GM23248 (cell line): ENCODE data around the gene PRPF38A. TPM values are rescaled to one million over a fixed set of nuclear protein-coding genes. Genes with fewer than 3 reads are reported as not detected.

Source experiments
- DNase-seq: peaks from one replicate; pipeline ENCODE4 v3.0.0-alpha.2; 2015
- H2AFZ ChIP-seq: fragments of 200-600 bp; sonication (generic); 2 replicates; pipeline ENCODE4 v1.6.1; 2016; ENCODE audit warnings: antibody characterized with exemption
- H3F3A ChIP-seq: fragments of 200-600 bp; sonication (generic); 2 replicates; pipeline ENCODE4 v1.6.1; 2016; ENCODE audit warnings: mild to moderate bottlenecking, antibody characterized with exemption, mixed run types; ENCODE audit not compliant: insufficient read depth
- H3K27ac ChIP-seq: fragments of 200-600 bp; sonication (generic); 2 replicates; pipeline ENCODE4 v1.5.1; 2016; ENCODE audit warnings: mild to moderate bottlenecking
- H3K27me3 ChIP-seq: fragments of 200-600 bp; sonication (generic); replicated peaks from 2 replicates; pipeline ENCODE4 v1.6.1; 2016; ENCODE audit warnings: mild to moderate bottlenecking; ENCODE audit not compliant: insufficient read depth
- H3K36me3 ChIP-seq: fragments of 200-600 bp; sonication (generic); 2 replicates; pipeline ENCODE4 v1.6.1; 2016; ENCODE audit warnings: low read depth, mild to moderate bottlenecking
- H3K4me1 ChIP-seq: fragments of 200-600 bp; sonication (generic); 2 replicates; pipeline ENCODE4 v1.6.1; 2016; ENCODE audit warnings: mild to moderate bottlenecking; ENCODE audit not compliant: insufficient read depth
- H3K4me2 ChIP-seq: fragments of 200-600 bp; sonication (generic); one replicate; pipeline ENCODE4 v1.6.1; 2016; ENCODE audit warnings: mild to moderate bottlenecking; ENCODE audit not compliant: unreplicated experiment
- H3K4me3 ChIP-seq: fragments of 200-600 bp; sonication (generic); 2 replicates; pipeline ENCODE4 v1.5.1; 2016; ENCODE audit warnings: mild to moderate bottlenecking
- H3K79me2 ChIP-seq: fragments of 200-600 bp; sonication (generic); 2 replicates; pipeline ENCODE4 v1.6.1; 2016; ENCODE audit warnings: mild to moderate bottlenecking; ENCODE audit not compliant: insufficient read depth
- H3K9ac ChIP-seq: fragments of 200-600 bp; sonication (generic); 2 replicates; pipeline ENCODE4 v1.6.1; 2016; ENCODE audit warnings: mild to moderate bottlenecking
- H3K9me2 ChIP-seq: fragments of 200-600 bp; sonication (generic); 2 replicates; pipeline ENCODE4 v1.6.1; 2016; ENCODE audit warnings: mixed run types, mild to moderate bottlenecking, moderate library complexity; ENCODE audit not compliant: insufficient read depth
- H3K9me3 ChIP-seq: fragments of 200-600 bp; sonication (generic); one replicate; pipeline ENCODE4 v1.6.1; 2017; ENCODE audit warnings: low read depth
- H4K20me1 ChIP-seq: fragments of 200-600 bp; sonication (generic); 2 replicates; pipeline ENCODE4 v1.6.0; 2016; ENCODE audit not compliant: insufficient read depth
- EZH2 ChIP-seq: fragments of 200-600 bp; sonication (generic); IDR thresholded peaks from 2 replicates; pipeline ENCODE4 v1.6.1; 2018; ENCODE audit warnings: antibody characterized with exemption, mild to moderate bottlenecking; ENCODE audit not compliant: insufficient read depth, poor library complexity, severe bottlenecking
- EZH2phosphoT487 ChIP-seq: fragments of 200-600 bp; sonication (generic); IDR thresholded peaks from 2 replicates; pipeline ENCODE4 v1.6.1; 2018; ENCODE audit warnings: antibody characterized with exemption, moderate library complexity, mild to moderate bottlenecking, low read depth; ENCODE audit not compliant: insufficient read depth
- WGBS, 2 experiments: methylation state at CpG; one replicate each; pipeline ENCODE4 v1.1.6; 2015 to 2017; ENCODE audit warnings: low lambda C conversion rate in 2 of 2, low coverage in 1 of 2; ENCODE audit errors: missing lambda C conversion rate in 2 of 2; 5-methylcytosine and 5-hydroxymethylcytosine counted together
- in situ Hi-C: fragments of 300-500 bp; cut with MboI; formaldehyde crosslinking; loops from 2 replicates; pipeline ENCODE4 v1.15.0; 2020
- polyA plus RNA-seq: library from polyadenylated mRNA; unstranded; fragments of >200 nt; fragmentation: Nextera tagmentation; extraction: Ambion mirVana; gene quantifications from 2 replicates; pipeline ENCODE4 v1.2.1, GENCODE V29; 2016
- total RNA-seq: library from RNA; depleted of rRNA; stranded (reverse); fragments of >200 nt; shearing (Covaris generic); gene quantifications from 2 replicates; pipeline ENCODE4 v1.2.3, GENCODE V29; 2014

The PRPF38A gene
- total and polyA plus RNA-seq, 2 experiments from 2014 or later: 6.1 to 27.0 TPM

DNA sequence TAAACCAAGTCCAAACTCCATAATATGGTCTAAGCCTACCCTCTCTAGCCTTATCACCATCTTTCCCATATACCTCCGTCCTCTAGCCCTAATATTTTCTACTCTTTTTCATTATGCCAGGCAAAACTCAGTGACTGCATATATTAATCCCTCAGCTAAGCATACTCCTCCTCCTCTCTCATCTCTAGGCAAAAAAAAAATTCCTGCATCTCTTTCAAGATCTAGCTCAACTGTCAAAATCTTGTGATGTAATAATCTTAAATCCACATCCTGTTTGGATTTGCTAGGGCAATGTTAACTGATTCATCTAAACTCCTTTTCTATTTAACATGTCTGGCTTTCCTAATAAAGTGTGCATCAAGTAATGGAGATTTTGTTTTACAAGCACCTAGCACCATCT lies 20.4 kb downstream of the PRPF38A start:
- Histone ChIP-seq H4K20me1 (no peaks in the 10 kb centered on the region), H3K9ac (no peak overlapping the region), H3K9me2 (no peaks in the 10 kb centered on the region), H3K79me2 (no peaks in the 10 kb centered on the region), H3K9me3 (no peaks in the 10 kb centered on the region), H3K27ac (no peak overlapping the region), H3K36me3 (peaks cover 26% of the 10 kb centered on the region), H3K4me1 (peaks cover 15% of the 10 kb centered on the region), H2AFZ (no peak overlapping the region), H3K4me2 (no peak overlapping the region), H3K27me3 (no peaks in the 10 kb centered on the region), H3K4me3 (no peak overlapping the region), H3F3A (peaks cover 44% of the 10 kb centered on the region)
- 100% methylated on average over 1 of the region's 1 CpG for WGBS, 2 experiments
- in situ Hi-C loops: no loop called here
- DNase-seq: no peak
- no peak for TF ChIP-seq EZH2
- TF ChIP-seq EZH2phosphoT487: no peak

DNA sequence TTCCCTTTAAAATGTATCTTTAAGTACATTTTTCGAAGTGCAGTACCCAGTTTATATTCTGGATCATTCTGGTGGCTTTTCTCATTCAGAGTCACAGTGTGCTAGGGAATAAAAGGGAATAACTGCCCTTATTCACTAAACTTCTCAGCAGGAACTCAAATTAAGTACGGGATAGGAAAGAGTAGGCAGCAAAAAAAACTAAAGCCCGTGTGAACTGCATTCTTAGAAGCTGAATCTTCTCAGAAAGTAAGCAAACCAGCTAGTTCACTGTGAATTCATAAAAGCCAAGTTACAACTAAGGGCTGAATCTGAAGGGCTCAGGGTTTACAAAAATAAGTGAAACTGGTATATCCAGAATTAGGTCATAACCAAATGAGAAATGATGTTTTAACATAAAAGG lies 22.0 kb downstream of the PRPF38A start:
- H3K27ac ChIP-seq: peak overlapping the region; percentile 21
- no peak overlapping the region for H3K4me3 ChIP-seq
- in situ Hi-C loops: no loop called here
- WGBS, 2 experiments: 52 to 58% methylated on average over 3 of the region's 3 CpGs
- TF ChIP-seq EZH2 (no peak), EZH2phosphoT487 (no peak)
- H4K20me1 ChIP-seq: no peaks in the 10 kb centered on the region
- H3K9ac ChIP-seq: no peak overlapping the region
- peaks cover 15% of the 10 kb centered on the region for H3K4me1 ChIP-seq
- H3K4me2 ChIP-seq: peak overlapping the region; percentile 24
- no peaks in the 10 kb centered on the region for H3K79me2 ChIP-seq
- no peak overlapping the region for H2AFZ ChIP-seq
- H3K9me3 ChIP-seq: no peaks in the 10 kb centered on the region
- H3K27me3 ChIP-seq: no peaks in the 10 kb centered on the region
- H3K36me3 ChIP-seq: peaks cover 27% of the 10 kb centered on the region
- no peaks in the 10 kb centered on the region for H3K9me2 ChIP-seq
- DNase-seq: peak; percentile 61
- peaks cover 44% of the 10 kb centered on the region for H3F3A ChIP-seq

DNA sequence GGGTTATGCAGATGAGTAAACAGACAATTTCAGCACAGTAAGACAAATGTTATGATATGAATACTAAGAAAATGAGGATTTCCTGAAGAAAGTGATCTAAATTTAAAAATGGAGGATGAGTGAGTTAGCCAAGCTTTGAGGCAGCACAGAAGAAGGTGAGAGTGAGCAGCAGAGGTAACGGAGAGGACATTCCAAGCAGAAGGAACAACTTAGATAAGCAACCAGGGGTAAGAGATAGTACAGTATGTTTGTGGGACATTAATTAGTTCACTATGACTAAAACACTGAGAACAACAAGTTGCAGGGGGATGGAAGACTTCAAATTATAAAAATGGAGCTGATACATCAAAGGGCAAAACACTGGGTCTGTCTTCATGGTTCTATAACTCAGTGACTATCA lies 22.8 kb downstream of the PRPF38A start:
- H3K9me3 ChIP-seq: no peaks in the 10 kb centered on the region
- no peak overlapping the region for H2AFZ ChIP-seq
- WGBS, 2 experiments: 97 to 100% methylated on average over 1 of the region's 1 CpG
- no peak for DNase-seq
- H4K20me1 ChIP-seq: no peaks in the 10 kb centered on the region
- H3K4me2 ChIP-seq: no peak overlapping the region
- peaks cover 15% of the 10 kb centered on the region for H3K4me1 ChIP-seq
- H3K9me2 ChIP-seq: no peaks in the 10 kb centered on the region
- H3K36me3 ChIP-seq: peaks cover 25% of the 10 kb centered on the region
- H3K4me3 ChIP-seq: no peak overlapping the region
- TF ChIP-seq EZH2phosphoT487 (no peak), EZH2 (no peak)
- no peak overlapping the region for H3K27ac ChIP-seq
- H3K9ac ChIP-seq: no peak overlapping the region
- no peaks in the 10 kb centered on the region for H3K27me3 ChIP-seq
- peaks cover 39% of the 10 kb centered on the region for H3F3A ChIP-seq
- in situ Hi-C loops: no loop called here
- H3K79me2 ChIP-seq: no peaks in the 10 kb centered on the region

DNA sequence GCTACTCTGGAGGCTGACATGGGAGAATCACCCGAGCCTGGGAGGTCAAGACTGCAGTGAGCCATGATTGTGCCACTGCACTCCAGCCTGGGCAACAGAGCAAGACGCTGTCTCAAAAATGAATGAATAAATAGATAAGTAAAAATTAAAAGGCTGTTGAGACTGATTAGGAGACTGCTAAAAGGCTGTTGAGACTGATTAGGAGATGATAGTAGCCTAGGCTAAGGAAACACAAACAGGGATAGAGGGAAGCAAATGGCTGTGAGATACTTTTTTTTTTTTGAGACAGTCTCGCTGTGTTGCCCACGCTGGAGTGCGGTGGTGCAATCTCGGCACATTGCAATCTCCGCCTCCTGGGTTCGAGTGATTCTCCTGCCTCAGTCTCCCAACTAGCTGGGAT lies 28.4 kb downstream of the PRPF38A start:
- TF ChIP-seq EZH2 (no peak), EZH2phosphoT487 (no peak)
- Histone ChIP-seq H3K4me2 (no peak overlapping the region), H3K9me3 (no peaks in the 10 kb centered on the region), H3F3A (peaks cover under 1% of the 10 kb centered on the region; the same call in 1 of the 2 replicates), H3K4me1 (no peaks in the 10 kb centered on the region), H3K4me3 (no peak overlapping the region), H3K27ac (no peak overlapping the region), H3K9ac (no peak overlapping the region), H2AFZ (no peak overlapping the region), H3K36me3 (peaks cover 33% of the 10 kb centered on the region), H4K20me1 (no peaks in the 10 kb centered on the region), H3K9me2 (no peaks in the 10 kb centered on the region), H3K27me3 (no peaks in the 10 kb centered on the region), H3K79me2 (no peaks in the 10 kb centered on the region)
- in situ Hi-C loops: no loop called here
- WGBS, 2 experiments: 94 to 97% methylated on average over 8 of the region's 8 CpGs
- no peak for DNase-seq

DNA sequence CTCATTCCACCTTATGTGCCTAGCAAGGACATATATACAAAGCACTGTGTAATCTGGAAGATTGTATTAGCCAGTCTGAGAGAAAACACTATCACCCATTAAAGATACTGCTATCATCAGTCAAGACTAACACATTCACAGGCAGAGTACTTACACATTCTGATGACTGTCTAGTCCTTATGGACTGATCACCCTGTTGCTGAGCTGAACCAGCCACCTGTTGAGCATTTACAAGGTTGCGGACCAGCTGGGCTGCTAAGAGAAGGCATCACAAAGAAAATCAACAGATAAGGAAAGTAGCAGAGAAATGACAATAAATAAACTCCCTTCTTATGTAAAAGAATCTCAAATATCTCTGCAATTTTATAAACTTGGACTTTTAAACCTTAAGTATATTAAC lies 30.8 kb downstream of the PRPF38A start:
- no peaks in the 10 kb centered on the region for H3F3A ChIP-seq
- in situ Hi-C loops: no loop called here
- H3K9me2 ChIP-seq: no peaks in the 10 kb centered on the region
- TF ChIP-seq EZH2phosphoT487 (no peak), EZH2 (no peak)
- no peaks in the 10 kb centered on the region for H3K4me1 ChIP-seq
- no peak overlapping the region for H2AFZ ChIP-seq
- no peaks in the 10 kb centered on the region for H4K20me1 ChIP-seq
- H3K79me2 ChIP-seq: no peaks in the 10 kb centered on the region
- H3K27me3 ChIP-seq: no peaks in the 10 kb centered on the region
- H3K36me3 ChIP-seq: peaks cover 27% of the 10 kb centered on the region
- 100% methylated on average over 1 of the region's 1 CpG for WGBS, 2 experiments
- H3K27ac ChIP-seq: no peak overlapping the region
- no peak overlapping the region for H3K9ac ChIP-seq
- H3K9me3 ChIP-seq: no peaks in the 10 kb centered on the region
- no peak overlapping the region for H3K4me3 ChIP-seq
- no peak for DNase-seq
- H3K4me2 ChIP-seq: no peak overlapping the region
